Measurements from ENCODE around the gene CLEC2B. TPM values are rescaled to one million over a fixed set of nuclear protein-coding genes. Genes with fewer than 3 reads are reported as not detected.

The CLEC2B gene
- total RNA-seq, 1 donor from 2014 or later: 1.6 TPM

GRCh38 chr12:9810671-9811070 is 58.5 kb downstream of the CLEC2B start:
- DNase-seq (ENCODE audit: low spot score in 2 of 2): no peak
- no peak for FAIRE-seq

GRCh38 chr12:9809866-9810265 is 59.3 kb downstream of the CLEC2B start:
- FAIRE-seq (no peak), DNase-seq (ENCODE audit: low spot score in 2 of 2) (no peak)

GRCh38 chr12:9809338-9809737 is 59.8 kb downstream of the CLEC2B start:
- FAIRE-seq (no peak), DNase-seq (ENCODE audit: low spot score in 2 of 2) (no peak)

- FAIRE-seq (no peak), DNase-seq (ENCODE audit: low spot score in 2 of 2) (no peak)
Measured at GRCh38 chr12:9808504-9808903, 60.6 kb downstream of the CLEC2B start.

GRCh38 chr12:9806714-9807113 is 62.4 kb downstream of the CLEC2B start:
- no peak for FAIRE-seq
- no peak for DNase-seq (ENCODE audit: low spot score in 2 of 2)

GRCh38 chr12:9805883-9806282 is 63.3 kb downstream of the CLEC2B start:
- DNase-seq (ENCODE audit: low spot score in 2 of 2) (no peak), FAIRE-seq (peak; percentile 36)

Other genes with a start within 250 kb of the CLEC2B start
- 15.5 TPM for gene CLEC2D, start 199.6 kb downstream of the CLEC2B start, total RNA-seq
- gene CLECL1, start 136.3 kb downstream of the CLEC2B start, total RNA-seq: not detected
- gene CD69, start 108.5 kb downstream of the CLEC2B start, total RNA-seq: not detected
- not detected for gene KLRF1, start 41.9 kb downstream of the CLEC2B start, total RNA-seq
- gene KLRF2, start 12.1 kb upstream of the CLEC2B start, total RNA-seq: not detected
- not detected for gene CLEC2A, start 63.0 kb upstream of the CLEC2B start, total RNA-seq
- gene CLEC12A, start 102.1 kb upstream of the CLEC2B start, total RNA-seq: 0.41 TPM
- gene CLEC1B, start 129.8 kb upstream of the CLEC2B start, total RNA-seq: not detected
- not detected for gene CLEC12B, start 141.3 kb upstream of the CLEC2B start, total RNA-seq
- gene CLEC9A, start 161.3 kb upstream of the CLEC2B start, total RNA-seq: not detected
- 0.41 TPM for gene CLEC1A, start 229.6 kb upstream of the CLEC2B start, total RNA-seq

Measured in frontal cortex (tissue), 4 donors.